ENCODE results near the gene PKHD1.

- TF ChIP-seq CEBPB (IDR thresholded peaks at IDR 0.05) (no peak), FOXM1 (IDR thresholded peaks at IDR 0.05; ENCODE audit: borderline replicate concordance, low read depth) (no peak), EP300 (IDR thresholded peaks at IDR 0.05; ENCODE audit: borderline replicate concordance) (no peak), REST (IDR thresholded peaks at IDR 0.05; ENCODE audit: low read depth) (no peak), YY1 (IDR thresholded peaks at IDR 0.05; ENCODE audit: low read depth) (no peak)
Observed at GRCh38 chr6:52053038-52053695, 34.2 kb downstream of the PKHD1 start.

Data from Ishikawa (cell line).